K562 (cell line): Measurements from ENCODE around the gene MDM4. TPM values are rescaled to one million over a fixed set of nuclear protein-coding genes. Genes with fewer than 3 reads are reported as not detected.

Source experiments
- CBX3 ChIP-seq, 2 experiments: IDR thresholded peaks; 1 replicate in 1 of 2; 2 replicates in 1 of 2; pipeline ENCODE4 v1.6.1; 2012; ENCODE audit warnings: inconsistent platforms in 2 of 2, low read length in 2 of 2, borderline replicate concordance in 1 of 2, control low read depth in 1 of 2
- DPF2 ChIP-seq: fragments of 450-650 bp; IDR thresholded peaks from 2 replicates; pipeline ENCODE4 v1.6.1; 2016
- KLF1 ChIP-seq: fragments of 450-650 bp; IDR thresholded peaks from 2 replicates; pipeline ENCODE4 v1.6.1; 2016; ENCODE audit warnings: missing genetic modification characterization, missing compliant biosample characterization
- LCOR ChIP-seq: sonication (generic); formaldehyde crosslinking; IDR thresholded peaks from 2 replicates; pipeline ENCODE4 v1.8.0; 2022; ENCODE audit warnings: mild to moderate bottlenecking, missing genetic modification reagents
- MAFF ChIP-seq: IDR thresholded peaks from 2 replicates; pipeline ENCODE4 v1.6.1; 2012; ENCODE audit warnings: low read length, improper control_type of control experiment
- MCM2 ChIP-seq: fragments of 450-650 bp; IDR thresholded peaks from 2 replicates; pipeline ENCODE4 v1.6.1; 2017; ENCODE audit warnings: low read depth, mild to moderate bottlenecking
- NCOA1 ChIP-seq: fragments of 450-650 bp; IDR thresholded peaks from 2 replicates; pipeline ENCODE4 v1.6.1; 2016; ENCODE audit warnings: low read depth
- NFE2 ChIP-seq: IDR thresholded peaks from 2 replicates; pipeline ENCODE4 v1.6.1; 2014; ENCODE audit warnings: antibody characterized with exemption, low read depth
- POLR3G ChIP-seq: IDR thresholded peaks from 2 replicates; pipeline ENCODE4 v1.6.1; 2011; ENCODE audit not compliant: insufficient read length, insufficient replicate concordance; ENCODE audit errors: extremely low read depth
- RBBP5 ChIP-seq: fragments of 200-600 bp; sonication (generic); IDR thresholded peaks from 2 replicates; pipeline ENCODE4 v1.6.1; 2012; ENCODE audit warnings: borderline replicate concordance, mild to moderate bottlenecking, low read length, control low read depth, inconsistent platforms; ENCODE audit not compliant: insufficient read depth, poor library complexity, severe bottlenecking
- RBM25 ChIP-seq: fragments of 200-400 bp; formaldehyde crosslinking; IDR thresholded peaks from 2 replicates; pipeline ENCODE4 v1.6.1; 2018; ENCODE audit warnings: low read length, low read depth, moderate library complexity; ENCODE audit not compliant: severe bottlenecking
- SMARCA4 ChIP-seq: fragments of 450-650 bp; IDR thresholded peaks from 2 replicates; pipeline ENCODE4 v1.6.1; 2016
- SNRNP70 ChIP-seq: fragments of 200-400 bp; formaldehyde crosslinking; optimal IDR thresholded peaks from 2 replicates; pipeline ENCODE3; 2017; ENCODE audit warnings: low read depth, low read length
- SRSF9 ChIP-seq: fragments of 200-400 bp; formaldehyde crosslinking; IDR thresholded peaks from 2 replicates; pipeline ENCODE4 v1.6.1; 2017; ENCODE audit warnings: low read depth, low read length, borderline replicate concordance
- THAP12 ChIP-seq: fragments of 250-450 bp; sonication (Bioruptor Pico); IDR thresholded peaks from 2 replicates; pipeline ENCODE4 v1.9.0; 2021; ENCODE audit warnings: mild to moderate bottlenecking, inconsistent platforms
- XRCC4 ChIP-seq: IDR thresholded peaks from one replicate; pipeline ENCODE4 v1.6.1; 2011; ENCODE audit not compliant: insufficient read depth, insufficient read length; ENCODE audit errors: extremely low read depth
- ZBTB8A ChIP-seq: fragments of 450-650 bp; IDR thresholded peaks from 2 replicates; pipeline ENCODE4 v1.6.1; 2018; ENCODE audit warnings: mild to moderate bottlenecking, moderate library complexity; ENCODE audit not compliant: partially characterized antibody
- ZC3H11A ChIP-seq: IDR thresholded peaks from 2 replicates; pipeline ENCODE4 v1.6.1; 2012; ENCODE audit warnings: low read depth, low read length, improper control_type of control experiment
- ZEB2 ChIP-seq: fragments of 450-650 bp; IDR thresholded peaks from 2 replicates; pipeline ENCODE4 v1.6.1; 2016
- ZNF140 ChIP-seq: fragments of 250-450 bp; sonication (Bioruptor Pico); IDR thresholded peaks from 2 replicates; pipeline ENCODE4 v1.8.0; 2021; ENCODE audit warnings: moderate library complexity, mild to moderate bottlenecking, inconsistent platforms
- ZNF174 ChIP-seq: fragments of 250-450 bp; sonication (Bioruptor Pico); IDR thresholded peaks from 2 replicates; pipeline ENCODE4 v1.4.0; 2020; ENCODE audit warnings: mild to moderate bottlenecking
- ZNF57 ChIP-seq: fragments of 450-650 bp; formaldehyde crosslinking; IDR thresholded peaks from 2 replicates; pipeline ENCODE4 v1.4.0; 2020; ENCODE audit warnings: mild to moderate bottlenecking, moderate library complexity
- ZNF830 ChIP-seq: fragments of 250-450 bp; sonication (Bioruptor Pico); IDR thresholded peaks from 2 replicates; pipeline ENCODE4 v1.5.0; 2021; ENCODE audit warnings: mild to moderate bottlenecking
- ZZZ3 ChIP-seq: fragments of 450-650 bp; IDR thresholded peaks from 2 replicates; pipeline ENCODE4 v1.6.1; 2016; ENCODE audit warnings: antibody characterized with exemption, mild to moderate bottlenecking, moderate library complexity
- polyA plus RNA-seq, 8 experiments: library from polyadenylated mRNA; depleted of rRNA in 4 of 8; stranded (reverse) in 5 of 8; unstranded in 3 of 8; fragments of >200 nt; fragmentation: Nextera tagmentation in 2 of 8; fragmentation: Illumina TruSeq in 1 of 8; extraction: Ambion mirVana in 2 of 8; extraction: Trizol in 1 of 8; gene quantifications; 2 replicates each; pipeline versions ENCODE4 v1.2.1 to v1.2.3, GENCODE V29; 2011 to 2014; ENCODE audit warnings: inconsistent platforms in 1 of 8, missing spikeins in 1 of 8
- total RNA-seq, 7 experiments: library from RNA; depleted of rRNA in 6 of 7; stranded (reverse); fragments of >200 nt in 6 of 7; fragmentation: Illumina TruSeq in 2 of 7; extraction: Trizol in 2 of 7; gene quantifications; 2 replicates each; pipeline versions ENCODE4 v1.2.1 to v1.2.3, GENCODE V29; 2011 to 2021; ENCODE audit warnings: low replicate concordance in 1 of 7
- TF ChIP-seq, protein P1 (sequence below): sonication (generic); formaldehyde crosslinking; IDR thresholded peaks from 2 replicates; pipeline ENCODE4 v1.8.0; 2022; ENCODE audit warnings: missing genetic modification reagents, mild to moderate bottlenecking, borderline replicate concordance
- TF ChIP-seq, protein P2 (sequence below): fragments of 250-450 bp; sonication (Bioruptor Pico); IDR thresholded peaks from 2 replicates; pipeline ENCODE4 v1.8.0; 2022; ENCODE audit warnings: inconsistent platforms

The MDM4 gene
- total and polyA plus RNA-seq, 9 of the 15 experiments (the other 6 are each of a cell fraction or from before 2014, with no cell fraction given): 3.3 to 61.7 (median 21.2) TPM

DNA sequence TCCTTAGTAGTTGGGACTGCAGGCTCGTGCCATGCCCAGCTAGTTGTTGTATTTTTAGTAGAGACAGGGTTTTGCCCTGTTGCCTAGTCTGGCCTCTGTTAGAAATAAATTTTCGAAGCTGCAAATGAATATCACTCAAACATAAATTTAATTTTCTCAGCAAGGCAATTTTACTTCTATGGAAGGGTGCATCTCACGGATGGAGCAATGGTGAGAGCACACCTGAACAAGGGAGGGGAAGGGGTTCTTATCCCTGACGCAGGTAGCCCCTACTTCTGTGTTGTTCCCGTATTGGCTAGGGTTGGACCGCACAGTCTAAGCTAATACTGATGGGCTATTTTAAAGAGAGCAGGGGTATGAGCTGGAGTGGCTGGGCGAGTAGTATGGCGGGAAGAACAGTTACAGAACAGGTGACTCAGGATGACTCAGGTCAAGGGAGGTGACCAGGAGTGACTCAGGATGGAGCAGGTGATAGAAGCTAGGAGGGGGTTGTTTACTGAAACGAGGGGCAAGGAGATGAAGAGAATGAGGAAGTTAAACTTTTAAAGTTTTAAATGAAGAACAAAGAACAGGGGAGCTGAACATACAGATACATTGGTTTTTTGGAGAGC lies 7.5 kb downstream of the MDM4 start (continued):
- TF ChIP-seq THAP12 (CRISPR knock-in tag) (no peak), MAFF (no peak; the same call in 1 of the 2 replicates), ZBTB8A (no peak), KLF1 (tag) (no peak), NFE2 (peak; percentile 76), XRCC4 (no peak), NCOA1 (no peak), ZC3H11A (no peak), ZEB2 (peak; percentile 92), ZNF174 (CRISPR knock-in tag) (no peak), MCM2 (no peak), SNRNP70 (no peak), SMARCA4 (peak; percentile 43; the same call in 1 of the 2 replicates), SRSF9 (no peak), POLR3G (no peak), DPF2 (peak; percentile 56; the same call in 1 of the 2 replicates), CBX3 (IDR thresholded peaks at IDR 0.05; ENCODE audit: borderline replicate concordance in 1 of 2, low read length in 2 of 2) (peak in 1 of 2 experiments; percentile 92; a peak in 2 of 3 replicates), RBM25 (no peak), LCOR (CRISPR knock-in tag) (no peak), ZNF140 (CRISPR knock-in tag) (no peak), ZZZ3 (no peak), RBBP5 (no peak), ZNF830 (CRISPR knock-in tag) (no peak), ZNF57 (CRISPR knock-in tag) (no peak)
- TF ChIP-seq, protein P1, sequence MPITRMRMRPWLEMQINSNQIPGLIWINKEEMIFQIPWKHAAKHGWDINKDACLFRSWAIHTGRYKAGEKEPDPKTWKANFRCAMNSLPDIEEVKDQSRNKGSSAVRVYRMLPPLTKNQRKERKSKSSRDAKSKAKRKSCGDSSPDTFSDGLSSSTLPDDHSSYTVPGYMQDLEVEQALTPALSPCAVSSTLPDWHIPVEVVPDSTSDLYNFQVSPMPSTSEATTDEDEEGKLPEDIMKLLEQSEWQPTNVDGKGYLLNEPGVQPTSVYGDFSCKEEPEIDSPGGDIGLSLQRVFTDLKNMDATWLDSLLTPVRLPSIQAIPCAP (CRISPR knock-in tag): no peak
- TF ChIP-seq, protein P2, sequence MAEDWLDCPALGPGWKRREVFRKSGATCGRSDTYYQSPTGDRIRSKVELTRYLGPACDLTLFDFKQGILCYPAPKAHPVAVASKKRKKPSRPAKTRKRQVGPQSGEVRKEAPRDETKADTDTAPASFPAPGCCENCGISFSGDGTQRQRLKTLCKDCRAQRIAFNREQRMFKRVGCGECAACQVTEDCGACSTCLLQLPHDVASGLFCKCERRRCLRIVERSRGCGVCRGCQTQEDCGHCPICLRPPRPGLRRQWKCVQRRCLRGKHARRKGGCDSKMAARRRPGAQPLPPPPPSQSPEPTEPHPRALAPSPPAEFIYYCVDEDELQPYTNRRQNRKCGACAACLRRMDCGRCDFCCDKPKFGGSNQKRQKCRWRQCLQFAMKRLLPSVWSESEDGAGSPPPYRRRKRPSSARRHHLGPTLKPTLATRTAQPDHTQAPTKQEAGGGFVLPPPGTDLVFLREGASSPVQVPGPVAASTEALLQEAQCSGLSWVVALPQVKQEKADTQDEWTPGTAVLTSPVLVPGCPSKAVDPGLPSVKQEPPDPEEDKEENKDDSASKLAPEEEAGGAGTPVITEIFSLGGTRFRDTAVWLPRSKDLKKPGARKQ: no peak
